Measurements from ENCODE around the gene SH3RF3. TPM values are rescaled to one million over a fixed set of nuclear protein-coding genes. Genes with fewer than 3 reads are reported as not detected.

Gene SH3RF3
- total and polyA plus RNA-seq, 8 donors, result 7.0 to 11.1 (median 8.3) TPM

- Histone ChIP-seq H3K4me1 (peaks cover 5 to 34% of the 10 kb centered on the region in 2 donors), H3K4me3 (no peak overlapping the region), H3K27ac (no peak overlapping the region), H3K9me3 (no peaks in the 10 kb centered on the region), H3K27me3 (no peaks in the 10 kb centered on the region), H3K36me3 (no peaks in the 10 kb centered on the region)
- intact Hi-C loops (cut with DNase I), result no loop called here
- DNase-seq (no peak), ATAC-seq (no peak)
- TF ChIP-seq CTCF (IDR thresholded peaks at IDR 0.05), result no peak
Measured at GRCh38 chr2:109340381-109340780, 211.4 kb downstream of the SH3RF3 start.

GRCh38 chr2:109341355-109342255, 212.6 kb downstream of the SH3RF3 start:
- no peak overlapping the region for H3K27ac ChIP-seq
- no peak overlapping the region for H3K4me3 ChIP-seq
- H3K4me1 ChIP-seq, result peaks cover 0 to 30% of the 10 kb centered on the region in 2 donors
- no peaks in the 10 kb centered on the region for H3K27me3 ChIP-seq
- no peaks in the 10 kb centered on the region for H3K9me3 ChIP-seq
- intact Hi-C loops (cut with DNase I), result no loop called here
- DNase-seq (no peak), ATAC-seq (no peak)
- no peak for TF ChIP-seq CTCF (IDR thresholded peaks at IDR 0.05)
- no peaks in the 10 kb centered on the region for H3K36me3 ChIP-seq

- Histone ChIP-seq H3K27me3 (no peaks in the 10 kb centered on the region), H3K4me1 (peaks cover 0 to 30% of the 10 kb centered on the region in 2 donors), H3K27ac (no peak overlapping the region), H3K9me3 (no peaks in the 10 kb centered on the region), H3K4me3 (no peak overlapping the region), H3K36me3 (no peaks in the 10 kb centered on the region)
- intact Hi-C loops (cut with DNase I), result no loop called here
- DNase-seq, result no peak
- no peak for TF ChIP-seq CTCF (IDR thresholded peaks at IDR 0.05)
- no peak for ATAC-seq
Measured at GRCh38 chr2:109342256-109342850, 213.3 kb downstream of the SH3RF3 start.

GRCh38 chr2:109342930-109343329, 213.9 kb downstream of the SH3RF3 start:
- Histone ChIP-seq H3K9me3 (no peaks in the 10 kb centered on the region), H3K27ac (no peak overlapping the region), H3K27me3 (no peaks in the 10 kb centered on the region), H3K4me3 (no peak overlapping the region), H3K4me1 (peaks cover 0 to 30% of the 10 kb centered on the region in 2 donors), H3K36me3 (no peaks in the 10 kb centered on the region)
- intact Hi-C loops (cut with DNase I), result no loop called here
- TF ChIP-seq CTCF (IDR thresholded peaks at IDR 0.05), result no peak
- no peak for DNase-seq
- ATAC-seq, result no peak

DNA sequence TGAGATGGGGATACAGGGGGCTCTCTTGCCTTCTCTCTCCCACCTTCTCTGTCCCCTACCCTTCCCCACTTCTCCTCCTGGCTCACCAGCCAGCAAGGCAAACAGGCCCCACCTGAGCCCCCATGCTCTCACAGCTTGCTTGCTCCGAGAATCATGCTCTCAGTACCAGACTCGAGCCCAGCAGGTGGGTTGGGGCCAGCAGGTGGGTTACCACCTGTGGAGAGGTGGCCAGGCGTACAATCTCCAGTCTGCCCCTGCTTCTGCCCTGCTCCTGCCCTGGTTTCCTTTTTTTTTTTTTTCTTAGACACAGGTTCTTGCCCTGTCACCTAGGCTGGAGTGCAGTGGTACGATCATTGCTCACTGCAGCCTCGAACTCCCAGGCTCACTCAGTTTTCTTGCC, 214.5 kb downstream of the SH3RF3 start:
- intact Hi-C loops (cut with DNase I), result no loop called here
- no peak overlapping the region for H3K27ac ChIP-seq
- no peak for ATAC-seq
- H3K36me3 ChIP-seq, result no peaks in the 10 kb centered on the region
- TF ChIP-seq CTCF (IDR thresholded peaks at IDR 0.05), result no peak
- H3K9me3 ChIP-seq, result no peaks in the 10 kb centered on the region
- H3K4me1 ChIP-seq, result peaks cover 0 to 30% of the 10 kb centered on the region in 2 donors
- no peak for DNase-seq
- H3K4me3 ChIP-seq, result no peak overlapping the region
- no peaks in the 10 kb centered on the region for H3K27me3 ChIP-seq
